Activated naive CD4-positive, alpha-beta T cell treated with anti-CD3 and anti-CD28 coated beads, Interleukin-2, amount 50 U/mL, for 72 hours (primary cell): Measurements from ENCODE around the gene RGS6. TPM values are rescaled to one million over a fixed set of nuclear protein-coding genes. Genes with fewer than 3 reads are reported as not detected.

Experiments
- ATAC-seq, 2 donors: fragments of 150-1000 bp; cut with Tn5 transposase; 2 replicates each; pipeline ENCODE4 v1.10.0; 2021; ENCODE audit warnings: mild to moderate bottlenecking in 2 of 2, moderate library complexity in 2 of 2
- DNase-seq, 2 donors: peaks; one replicate each; pipeline ENCODE4 v3.0.0; 2021 to 2022; ENCODE audit warnings: low spot score in 2 of 2
- H3K27ac Mint-ChIP-seq, 2 donors: one replicate each; pipeline ENCODE4 v1.8.0; 2022; ENCODE audit warnings: mild to moderate bottlenecking in 2 of 2, mixed read lengths in 2 of 2
- H3K36me3 Mint-ChIP-seq, 2 donors: one replicate each; pipeline ENCODE4 v1.8.0; 2022; ENCODE audit warnings: mixed read lengths in 2 of 2
- H3K9me3 Mint-ChIP-seq, 2 donors: one replicate each; pipeline ENCODE4 v1.8.0; 2022; ENCODE audit warnings: mixed read lengths in 2 of 2
- total RNA-seq, 2 donors: library from RNA; stranded (reverse); gene quantifications; one replicate each; pipeline ENCODE4 v1.2.3, GENCODE V29; 2022

RGS6 gene
- total RNA-seq, 2 donors from 2014 or later = 0.61 to 0.64 TPM

DNA sequence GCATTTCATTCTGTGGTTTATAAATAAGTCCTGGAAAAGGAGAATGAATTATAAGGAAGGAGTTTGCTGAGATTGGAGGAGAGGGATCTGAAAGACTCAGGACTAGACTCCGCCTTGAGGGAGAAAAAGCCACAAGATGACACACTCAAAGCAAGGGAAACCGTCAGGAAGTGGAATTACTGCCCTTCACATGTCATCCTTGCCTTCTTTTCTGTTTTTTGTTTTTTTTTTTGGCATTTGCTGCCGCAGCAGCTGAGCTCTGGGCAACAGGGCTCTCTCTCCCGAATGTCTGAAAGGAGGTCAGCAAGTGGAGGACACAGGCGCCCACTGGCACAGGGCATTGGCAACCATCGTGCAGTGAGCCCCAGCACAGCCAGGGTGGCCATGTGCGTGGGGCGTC lies 616.8 kb downstream of the RGS6 start:
- Mint-ChIP-seq H3K9me3 (no peaks in the 10 kb centered on the region), H3K36me3 (no peaks in the 10 kb centered on the region), H3K27ac (no peak overlapping the region)
- DNase-seq (no peak), ATAC-seq (no peak)

DNA sequence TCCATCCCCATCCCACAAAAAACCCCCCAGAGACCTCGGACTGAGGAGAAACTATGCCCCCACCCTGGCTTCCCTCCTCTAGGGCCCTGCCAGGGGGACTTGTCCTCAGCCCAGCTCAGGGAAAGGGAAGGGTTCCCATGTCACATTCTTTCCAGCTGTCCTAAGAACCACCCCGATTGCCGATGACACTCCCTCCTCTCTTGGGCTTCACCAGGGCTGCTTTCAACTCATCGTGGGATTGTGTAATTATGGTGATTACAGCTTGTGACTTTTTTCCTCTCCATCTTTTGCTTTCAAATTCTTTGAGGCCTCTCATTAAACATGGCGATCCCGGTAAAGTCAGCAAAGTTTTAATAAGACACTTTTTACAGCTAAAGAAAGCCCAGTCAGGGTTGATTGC lies 617.6 kb downstream of the RGS6 start:
- Mint-ChIP-seq H3K9me3 (no peaks in the 10 kb centered on the region), H3K27ac (no peak overlapping the region), H3K36me3 (no peaks in the 10 kb centered on the region)
- ATAC-seq (no peak), DNase-seq (no peak)

DNA sequence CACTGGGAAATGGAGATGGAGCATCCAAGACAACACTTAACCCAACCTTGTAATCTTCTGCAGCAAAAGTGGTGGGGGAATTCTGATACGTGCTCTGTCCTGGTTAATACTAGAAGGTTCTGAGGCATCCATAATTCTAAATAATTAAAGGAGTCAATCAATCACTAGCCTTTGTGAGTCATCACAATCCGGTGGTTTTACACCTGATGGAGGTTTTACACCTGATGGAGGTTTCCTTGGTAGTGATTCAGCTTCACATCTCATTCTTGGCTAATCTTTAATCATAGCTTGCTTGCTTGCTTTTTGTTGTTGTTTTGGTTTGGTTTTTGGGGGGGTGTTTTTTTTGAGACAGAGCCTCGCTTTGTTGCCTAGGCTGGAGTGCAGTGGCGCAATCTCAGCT lies 618.3 kb downstream of the RGS6 start:
- no peak overlapping the region for H3K27ac Mint-ChIP-seq
- ATAC-seq (no peak), DNase-seq (no peak)
- H3K9me3 Mint-ChIP-seq = no peaks in the 10 kb centered on the region
- H3K36me3 Mint-ChIP-seq = no peaks in the 10 kb centered on the region

DNA sequence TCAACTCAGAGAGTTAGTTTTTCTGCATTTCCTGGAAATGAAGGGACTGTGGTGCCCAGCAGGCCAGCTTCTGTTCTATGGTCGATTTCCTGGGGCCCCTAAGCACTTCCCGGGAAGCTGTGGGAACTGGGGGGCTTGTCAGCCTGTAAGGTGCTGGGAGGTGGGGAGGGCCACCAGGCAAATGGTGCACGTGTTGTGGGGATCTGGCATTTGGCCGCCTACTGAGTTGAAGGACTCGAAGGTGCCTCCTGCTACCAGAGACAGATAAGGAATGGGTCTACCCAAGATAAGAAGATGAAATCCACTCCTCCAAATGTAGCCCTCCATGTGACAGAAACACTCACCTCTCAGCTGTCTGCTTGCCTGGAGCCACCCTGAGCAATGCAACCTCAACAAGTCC lies 620.0 kb downstream of the RGS6 start:
- H3K9me3 Mint-ChIP-seq = no peaks in the 10 kb centered on the region
- no peaks in the 10 kb centered on the region for H3K36me3 Mint-ChIP-seq
- ATAC-seq = no peak
- no peak for DNase-seq
- no peak overlapping the region for H3K27ac Mint-ChIP-seq

DNA sequence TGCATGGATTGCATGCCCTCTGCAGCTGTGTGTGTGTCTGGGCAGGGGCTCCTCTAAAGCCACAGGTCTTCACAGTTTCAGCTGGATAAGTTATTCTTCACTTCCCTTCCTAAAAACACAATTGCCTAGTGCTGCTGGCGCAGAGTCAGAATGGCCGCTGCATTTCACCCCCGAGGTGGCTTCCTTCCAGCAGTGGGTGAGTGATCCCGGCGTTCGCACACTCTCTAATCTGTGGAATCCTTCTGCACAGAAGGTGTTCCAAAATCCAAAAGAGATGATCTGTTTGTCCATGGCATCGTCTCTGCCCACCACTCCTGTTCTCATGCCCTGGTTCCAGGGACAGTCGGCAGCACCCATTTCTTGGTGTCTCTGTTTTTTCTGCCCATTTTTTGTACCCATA lies 620.9 kb downstream of the RGS6 start:
- no peak overlapping the region for H3K27ac Mint-ChIP-seq
- no peaks in the 10 kb centered on the region for H3K36me3 Mint-ChIP-seq
- ATAC-seq (no peak), DNase-seq (no peak)
- no peaks in the 10 kb centered on the region for H3K9me3 Mint-ChIP-seq

DNA sequence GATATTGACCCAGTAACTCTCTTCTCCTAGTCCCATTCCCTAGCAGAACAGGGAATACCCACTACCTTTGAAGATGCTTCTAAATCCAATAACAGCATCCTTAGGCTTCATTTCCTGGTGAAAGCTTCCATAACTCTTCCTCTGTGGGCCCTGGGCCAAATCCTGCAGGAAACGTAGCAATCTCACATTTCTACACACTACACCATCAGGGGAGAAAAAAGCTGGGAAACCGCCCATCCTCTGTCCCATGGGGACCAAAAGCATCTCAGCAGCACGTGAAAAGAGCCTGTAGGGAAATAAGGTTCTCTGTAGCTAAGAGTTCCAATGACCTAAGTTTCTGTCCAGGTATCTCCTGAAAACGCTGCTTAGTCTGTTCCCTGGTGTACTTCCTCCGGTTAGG lies 621.4 kb downstream of the RGS6 start:
- no peaks in the 10 kb centered on the region for H3K36me3 Mint-ChIP-seq
- no peaks in the 10 kb centered on the region for H3K9me3 Mint-ChIP-seq
- no peak overlapping the region for H3K27ac Mint-ChIP-seq
- DNase-seq = no peak
- no peak for ATAC-seq

DNA sequence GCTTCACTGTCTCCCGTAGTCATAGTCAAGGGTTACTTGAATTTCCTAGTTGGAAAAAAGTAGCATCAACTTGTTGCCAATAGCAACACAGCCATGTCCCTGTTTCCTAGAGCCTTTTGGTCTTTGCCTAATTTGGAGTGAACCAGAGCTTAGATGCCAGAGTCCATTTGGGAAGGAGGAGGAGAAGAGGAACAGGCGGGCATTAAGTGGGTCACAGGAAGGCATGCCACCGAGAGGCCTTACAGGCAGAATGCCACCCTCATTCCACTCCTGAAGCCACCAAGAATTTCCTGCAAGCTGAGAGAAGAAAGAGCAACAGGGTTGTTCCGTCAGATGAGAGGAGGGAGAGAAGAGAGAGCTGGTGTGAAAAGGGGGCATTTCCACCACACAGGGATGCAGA lies 622.2 kb downstream of the RGS6 start:
- ATAC-seq = no peak
- no peaks in the 10 kb centered on the region for H3K9me3 Mint-ChIP-seq
- DNase-seq = no peak
- H3K27ac Mint-ChIP-seq = no peak overlapping the region
- no peaks in the 10 kb centered on the region for H3K36me3 Mint-ChIP-seq

DNA sequence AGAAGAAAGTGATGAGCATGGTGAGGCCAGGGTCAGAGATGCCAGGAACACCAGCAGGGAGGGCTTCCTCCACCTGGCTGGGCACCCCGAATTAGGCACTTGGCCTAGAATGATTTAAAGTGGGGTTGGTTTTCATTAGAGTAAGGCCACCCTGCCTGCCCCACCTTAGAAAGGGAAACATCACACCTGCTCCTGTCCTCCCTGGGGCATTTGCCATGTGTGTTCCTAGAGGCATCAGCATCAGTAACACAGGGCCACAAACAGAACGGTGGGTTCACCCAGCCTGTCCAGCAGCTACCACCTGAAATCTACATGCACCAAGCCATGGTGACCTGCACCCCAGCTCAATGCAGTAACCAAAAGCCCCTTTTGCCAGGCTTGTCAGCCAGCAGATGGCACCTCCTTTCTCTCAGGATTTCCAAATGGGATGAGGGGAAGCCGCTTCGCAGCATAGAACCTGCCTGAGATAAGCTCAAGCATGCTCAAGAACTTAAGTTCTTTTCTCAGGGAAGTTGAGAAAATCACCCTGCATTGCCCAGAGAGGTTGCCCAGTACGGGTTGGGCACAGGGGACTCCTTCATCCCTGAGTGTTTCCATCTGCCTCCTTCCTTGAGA lies 622.9 kb downstream of the RGS6 start:
- H3K36me3 Mint-ChIP-seq = no peaks in the 10 kb centered on the region
- no peak overlapping the region for H3K27ac Mint-ChIP-seq
- no peak for ATAC-seq
- DNase-seq = no peak
- no peaks in the 10 kb centered on the region for H3K9me3 Mint-ChIP-seq

DNA sequence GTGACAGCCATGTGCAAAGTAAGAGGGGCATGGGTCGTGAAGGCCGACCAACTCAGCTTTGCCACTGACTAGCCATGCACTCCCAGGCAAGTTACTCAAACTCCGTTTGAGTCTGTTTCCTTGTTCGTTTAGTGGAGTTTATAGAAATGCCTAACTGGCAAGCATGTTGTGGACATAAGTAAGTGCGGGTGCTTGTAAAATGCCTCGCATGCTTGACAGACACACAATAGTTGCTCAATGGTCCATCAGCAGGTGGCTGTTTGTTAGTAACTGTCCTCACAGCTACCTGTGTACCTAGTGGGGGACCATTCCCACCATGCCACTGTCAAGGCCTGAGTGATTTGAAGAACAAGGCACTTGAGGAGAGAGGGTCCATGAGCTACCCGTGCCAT lies 623.4 kb downstream of the RGS6 start:
- H3K27ac Mint-ChIP-seq = no peak overlapping the region
- no peaks in the 10 kb centered on the region for H3K9me3 Mint-ChIP-seq
- DNase-seq = no peak
- ATAC-seq = no peak
- H3K36me3 Mint-ChIP-seq = no peaks in the 10 kb centered on the region

DNA sequence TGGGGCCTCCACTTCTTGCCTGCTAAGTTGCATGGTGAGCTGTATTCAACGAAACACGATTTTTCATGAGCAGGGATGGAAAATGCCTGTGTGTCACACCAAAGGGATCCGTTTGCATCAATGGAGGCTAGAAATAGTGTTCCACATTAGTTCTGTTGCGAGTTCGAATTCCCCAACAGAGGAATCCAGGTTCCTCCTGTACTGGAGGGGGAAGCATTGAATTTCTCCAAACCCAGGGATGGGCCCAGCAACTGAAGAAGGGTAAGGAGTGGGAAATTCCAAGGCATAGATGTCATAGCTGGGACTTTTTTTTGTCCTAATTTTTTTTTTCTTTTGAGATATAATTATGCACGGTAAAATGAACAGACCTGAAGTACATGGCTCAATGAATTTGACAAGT lies 625.4 kb downstream of the RGS6 start:
- Mint-ChIP-seq H3K36me3 (no peaks in the 10 kb centered on the region), H3K27ac (no peak overlapping the region)
- no peak for ATAC-seq

DNA sequence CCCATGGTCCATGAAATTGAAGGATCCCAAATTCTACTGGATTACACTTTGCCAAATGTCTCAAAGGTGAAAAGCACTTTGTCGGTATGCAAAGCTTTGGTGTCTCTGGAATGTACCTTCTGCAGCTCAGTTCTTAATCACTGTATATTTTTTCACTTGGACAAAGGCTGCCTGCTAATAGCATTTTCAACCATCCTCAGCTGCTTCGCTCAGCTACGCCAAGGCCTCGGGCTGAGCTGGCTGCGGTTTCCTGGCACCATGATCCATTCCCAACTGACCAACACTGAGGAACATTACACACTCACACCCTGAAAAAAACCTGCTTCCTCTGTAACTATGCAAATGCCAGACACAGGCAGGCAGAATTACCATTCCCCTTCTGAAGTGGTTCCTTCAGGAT lies 626.5 kb downstream of the RGS6 start:
- no peak overlapping the region for H3K27ac Mint-ChIP-seq
- ATAC-seq (no peak), DNase-seq (no peak)
- no peaks in the 10 kb centered on the region for H3K9me3 Mint-ChIP-seq
- H3K36me3 Mint-ChIP-seq = no peaks in the 10 kb centered on the region

More for the DNA sequence above, 625.4 kb downstream of the RGS6 start:
- no peaks in the 10 kb centered on the region for H3K9me3 Mint-ChIP-seq
- DNase-seq = no peak

DNA sequence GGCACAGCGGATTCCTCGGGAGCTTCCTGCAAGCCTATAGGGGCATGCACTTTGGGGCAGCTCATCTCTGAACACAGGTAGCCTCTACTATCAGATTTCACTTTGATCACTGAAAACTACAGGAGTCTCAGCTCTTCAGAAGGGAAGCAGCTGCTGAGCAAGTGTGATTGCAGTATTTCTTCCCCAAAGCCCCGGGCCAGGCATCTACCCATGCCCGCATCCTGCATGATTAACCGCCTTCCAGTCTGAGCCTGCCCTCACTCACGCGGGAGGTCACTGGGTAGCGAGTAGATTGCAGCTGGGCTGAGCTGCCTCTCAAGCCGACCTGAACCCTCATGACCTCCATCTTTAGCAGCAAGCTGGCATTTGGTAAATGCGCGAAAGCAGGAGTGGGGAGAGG lies 627.0 kb downstream of the RGS6 start:
- no peak for ATAC-seq
- Mint-ChIP-seq H3K27ac (no peak overlapping the region), H3K9me3 (no peaks in the 10 kb centered on the region), H3K36me3 (no peaks in the 10 kb centered on the region)
- DNase-seq = no peak

DNA sequence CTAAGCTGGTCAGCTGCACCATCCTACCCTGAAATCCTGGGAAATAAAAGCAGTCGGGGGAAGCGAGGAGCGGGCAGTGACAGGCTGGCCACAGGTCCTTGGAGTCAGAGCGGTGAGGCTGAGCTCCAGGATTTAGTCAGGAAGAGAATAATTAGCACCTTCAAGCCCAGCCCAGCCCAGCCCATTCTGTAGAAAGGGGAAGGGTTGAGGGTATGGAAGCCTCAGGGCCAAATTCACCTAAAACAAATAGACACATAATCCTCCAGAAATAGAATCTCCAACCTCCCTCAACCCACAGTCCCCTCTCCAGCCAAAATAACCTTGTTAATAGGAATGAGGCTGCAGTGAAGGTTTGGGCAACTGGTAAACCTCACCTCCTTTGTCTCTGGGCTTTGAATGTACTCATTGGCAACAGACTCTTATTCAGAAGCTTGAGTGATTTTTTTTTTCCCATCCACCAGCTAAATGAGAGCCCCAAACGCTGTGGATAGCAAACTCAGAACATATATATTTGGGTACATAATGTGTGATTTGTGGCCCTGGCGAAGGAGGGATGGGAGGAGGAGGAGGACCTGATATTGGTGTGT lies 627.5 kb downstream of the RGS6 start:
- ATAC-seq = no peak
- no peak for DNase-seq
- no peaks in the 10 kb centered on the region for H3K36me3 Mint-ChIP-seq
- H3K9me3 Mint-ChIP-seq = no peaks in the 10 kb centered on the region
- no peak overlapping the region for H3K27ac Mint-ChIP-seq

DNA sequence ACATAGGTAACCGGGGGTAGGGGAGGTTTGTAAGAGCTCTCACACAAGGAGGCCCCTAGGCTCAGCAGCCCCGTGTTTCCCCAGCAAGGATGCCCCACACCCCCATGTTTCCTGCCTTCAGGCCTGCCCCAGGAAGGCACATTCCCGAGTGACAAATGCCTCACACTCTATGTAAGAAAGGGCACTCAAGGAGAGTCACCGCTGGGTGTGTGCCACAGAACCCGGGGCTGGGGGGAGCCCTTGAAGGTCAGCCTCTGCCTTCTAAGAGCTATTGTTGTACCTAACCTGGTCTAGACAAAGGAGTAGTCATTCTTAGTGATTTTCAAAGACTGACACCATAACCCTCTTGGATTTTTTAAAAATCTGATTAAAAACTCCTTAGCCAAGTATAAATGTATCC lies 628.1 kb downstream of the RGS6 start:
- H3K9me3 Mint-ChIP-seq = no peaks in the 10 kb centered on the region
- DNase-seq (no peak), ATAC-seq (no peak)
- no peaks in the 10 kb centered on the region for H3K36me3 Mint-ChIP-seq
- no peak overlapping the region for H3K27ac Mint-ChIP-seq

DNA sequence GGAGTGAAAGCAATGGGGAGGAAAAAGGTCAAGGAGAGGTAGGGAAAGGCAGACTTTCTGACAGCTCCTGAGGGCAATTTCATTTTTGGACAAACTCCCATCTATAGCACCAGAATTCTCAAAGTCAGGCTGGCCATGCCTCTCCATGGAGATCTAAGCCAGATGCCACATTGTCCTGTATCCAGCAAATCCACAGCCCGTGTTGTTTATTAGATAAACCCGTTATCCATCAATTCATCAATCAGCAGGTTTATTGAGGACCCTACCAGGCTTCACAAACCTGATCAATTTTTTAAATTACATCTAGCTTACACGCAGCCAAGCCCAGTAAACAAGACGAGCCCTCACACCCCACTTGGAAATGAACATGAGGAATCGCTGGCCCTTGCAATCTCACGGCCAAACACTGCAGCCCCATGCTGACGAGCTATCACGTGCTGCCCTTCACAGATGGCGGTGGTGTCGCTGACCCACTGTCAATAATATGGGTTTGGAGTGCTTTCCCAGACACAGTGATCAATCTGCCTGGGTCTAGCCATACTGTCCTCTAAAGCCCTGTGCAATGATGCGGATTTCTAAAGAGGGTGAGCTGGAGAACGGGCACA lies 628.8 kb downstream of the RGS6 start:
- Mint-ChIP-seq H3K9me3 (no peaks in the 10 kb centered on the region), H3K27ac (no peak overlapping the region), H3K36me3 (no peaks in the 10 kb centered on the region)
- DNase-seq (no peak), ATAC-seq (no peak)

DNA sequence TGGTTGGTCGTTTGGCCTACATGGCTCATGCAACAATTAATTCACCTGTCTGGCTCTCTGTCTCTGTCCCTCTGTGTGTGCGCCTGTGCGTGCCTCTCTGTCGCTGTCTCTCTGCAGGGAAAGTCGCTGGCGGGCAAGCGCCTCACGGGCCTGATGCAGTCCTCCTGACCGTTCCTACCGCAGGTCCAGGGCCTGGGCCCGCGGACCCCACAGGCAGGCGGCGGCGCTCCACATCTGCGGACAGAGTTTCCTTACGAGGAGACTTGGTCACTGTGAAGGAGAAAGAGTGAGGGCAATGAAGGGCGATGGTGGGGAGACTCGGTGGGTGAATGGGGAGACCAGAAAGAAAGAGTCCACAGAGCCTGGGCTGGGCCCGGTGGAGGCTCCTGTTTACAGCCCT lies 630.1 kb downstream of the RGS6 start:
- no peak for DNase-seq
- ATAC-seq = no peak
- no peaks in the 10 kb centered on the region for H3K36me3 Mint-ChIP-seq
- peak overlapping the region in 1 of 2 donors; percentile 22 for H3K27ac Mint-ChIP-seq
- no peaks in the 10 kb centered on the region for H3K9me3 Mint-ChIP-seq

DNA sequence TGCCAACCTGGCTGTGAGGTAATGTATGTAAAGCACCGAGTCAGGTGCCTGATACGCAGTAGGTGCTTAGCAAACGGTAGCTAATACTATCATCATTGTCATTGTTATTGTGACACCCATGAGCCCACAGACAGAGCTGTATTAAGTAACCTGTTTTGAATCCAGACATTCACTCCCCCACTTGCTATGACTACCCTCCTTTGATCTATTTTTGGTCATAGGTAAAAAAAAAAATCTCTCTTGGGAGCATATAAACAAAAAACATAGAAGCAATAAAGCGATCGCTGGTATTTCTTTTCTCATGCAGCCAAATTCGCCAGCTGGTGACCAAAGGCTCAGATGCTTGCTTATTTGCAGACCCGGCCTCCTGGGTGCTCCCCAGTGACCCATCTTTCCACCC lies 631.4 kb downstream of the RGS6 start:
- no peak overlapping the region for H3K27ac Mint-ChIP-seq
- H3K9me3 Mint-ChIP-seq = no peaks in the 10 kb centered on the region
- no peak for DNase-seq
- no peak for ATAC-seq
- H3K36me3 Mint-ChIP-seq = no peaks in the 10 kb centered on the region

DNA sequence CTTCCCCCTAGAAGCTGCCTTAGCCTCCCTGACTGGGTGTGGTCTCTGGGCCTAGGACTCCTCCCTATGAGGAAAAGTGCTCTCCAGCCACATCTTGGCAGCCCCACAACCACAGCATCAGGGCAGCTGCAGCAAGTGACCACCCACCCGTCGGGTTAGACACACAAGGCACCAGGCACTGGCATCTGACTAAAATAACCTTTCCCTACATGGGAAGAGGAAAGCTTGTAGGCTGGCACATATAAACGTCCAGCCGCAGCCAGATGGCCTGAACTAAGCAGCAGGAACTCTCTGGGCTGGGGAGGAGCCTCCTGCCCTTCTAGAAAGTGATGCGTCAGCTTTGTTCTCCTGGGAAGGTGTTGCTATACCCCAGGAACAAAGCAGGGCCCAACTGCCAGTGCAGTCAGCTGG lies 632.9 kb downstream of the RGS6 start:
- H3K27ac Mint-ChIP-seq = no peak overlapping the region
- ATAC-seq = no peak
- H3K9me3 Mint-ChIP-seq = no peaks in the 10 kb centered on the region
- H3K36me3 Mint-ChIP-seq = no peaks in the 10 kb centered on the region
- DNase-seq = no peak
